ENCODE measurements around the gene CTDNEP1.

DNA sequence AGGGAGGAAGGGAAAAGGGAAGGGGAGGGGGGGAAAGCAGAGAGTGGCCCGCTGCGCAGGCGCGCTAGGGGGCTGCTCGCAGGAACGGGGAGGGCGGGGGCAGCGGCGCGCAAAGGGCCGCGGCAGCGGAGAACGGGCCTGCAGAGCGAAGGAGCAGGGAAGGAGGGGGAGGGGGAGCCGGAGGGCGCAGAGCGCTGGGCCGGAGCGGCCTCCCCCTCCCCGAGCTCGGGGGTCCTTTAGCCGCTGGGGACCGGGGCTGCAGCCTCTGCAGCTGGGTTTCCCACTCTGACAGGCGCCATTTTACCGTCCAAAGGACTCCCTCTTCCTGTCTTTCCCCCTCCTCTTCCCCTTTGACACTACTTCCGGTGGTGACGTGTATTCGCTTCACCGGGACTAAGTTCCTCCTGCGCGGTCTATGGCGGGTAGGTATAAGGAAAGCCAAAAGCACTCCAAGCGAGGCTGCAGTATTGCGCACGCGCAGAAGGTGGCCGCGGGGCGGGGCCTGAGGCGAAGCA lies at the start of gene CTDNEP1:
- TF ChIP-seq, protein P1, sequence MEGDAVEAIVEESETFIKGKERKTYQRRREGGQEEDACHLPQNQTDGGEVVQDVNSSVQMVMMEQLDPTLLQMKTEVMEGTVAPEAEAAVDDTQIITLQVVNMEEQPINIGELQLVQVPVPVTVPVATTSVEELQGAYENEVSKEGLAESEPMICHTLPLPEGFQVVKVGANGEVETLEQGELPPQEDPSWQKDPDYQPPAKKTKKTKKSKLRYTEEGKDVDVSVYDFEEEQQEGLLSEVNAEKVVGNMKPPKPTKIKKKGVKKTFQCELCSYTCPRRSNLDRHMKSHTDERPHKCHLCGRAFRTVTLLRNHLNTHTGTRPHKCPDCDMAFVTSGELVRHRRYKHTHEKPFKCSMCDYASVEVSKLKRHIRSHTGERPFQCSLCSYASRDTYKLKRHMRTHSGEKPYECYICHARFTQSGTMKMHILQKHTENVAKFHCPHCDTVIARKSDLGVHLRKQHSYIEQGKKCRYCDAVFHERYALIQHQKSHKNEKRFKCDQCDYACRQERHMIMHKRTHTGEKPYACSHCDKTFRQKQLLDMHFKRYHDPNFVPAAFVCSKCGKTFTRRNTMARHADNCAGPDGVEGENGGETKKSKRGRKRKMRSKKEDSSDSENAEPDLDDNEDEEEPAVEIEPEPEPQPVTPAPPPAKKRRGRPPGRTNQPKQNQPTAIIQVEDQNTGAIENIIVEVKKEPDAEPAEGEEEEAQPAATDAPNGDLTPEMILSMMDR (optimal IDR thresholded peaks at IDR 0.05 in 1 of 3, IDR thresholded peaks at IDR 0.05 in 1 of 3, conservative IDR thresholded peaks at IDR 0.05 in 1 of 3; ENCODE audit: extremely low read depth in 1 of 3, insufficient read depth in 2 of 3, low read length in 3 of 3), result no peak
- TF ChIP-seq EZH2 (IDR thresholded peaks at IDR 0.05; ENCODE audit: low read length), result no peak

Data from keratinocyte (primary cell).